H1 (cell line): ENCODE results near the gene TFEC. TPM values are rescaled to one million over a fixed set of nuclear protein-coding genes. Genes with fewer than 3 reads are reported as not detected.

Source experiments
- CTCF ChIA-PET: fragments of 300-600 bp; sonication (Branson Sonifier 250); formaldehyde crosslinking; loops from one replicate; lab custom pipeline; 2021; ENCODE audit not compliant: partially characterized antibody; lab: Charles Lee
- POLR2A ChIA-PET: fragments of 300-600 bp; sonication (Branson Sonifier 250); formaldehyde crosslinking; loops from one replicate; lab custom pipeline; 2021; ENCODE audit warnings: inconsistent platforms; ENCODE audit not compliant: partially characterized antibody; lab: Charles Lee
- DNase-seq, 2 experiments: peaks; one replicate each; pipeline versions ENCODE4 v3.0.0 to v3.0.0-alpha.2; 2010 to 2022; ENCODE audit warnings: low spot score in 2 of 2, low read depth in 1 of 2, mixed read lengths in 1 of 2
- FAIRE-seq: peaks from 2 replicates; lab custom pipeline; 2011; peaks lifted over from hg19 to GRCh38; lab: Jason Lieb, UNC
- H2AFZ ChIP-seq: 2 replicates; pipeline ENCODE4 v1.8.1; 2012; ENCODE audit warnings: low read length, inconsistent platforms
- H2AK5ac ChIP-seq: 2 replicates; pipeline ENCODE4 v1.6.1; 2013; ENCODE audit warnings: low read depth, low read length
- H2BK120ac ChIP-seq: replicated peaks from 2 replicates; pipeline ENCODE3; 2013; ENCODE audit warnings: low read depth, low read length, inconsistent platforms
- H2BK12ac ChIP-seq: 2 replicates; pipeline ENCODE4 v1.6.1; 2013; ENCODE audit warnings: low read depth, low read length
- H2BK15ac ChIP-seq: 2 replicates; pipeline ENCODE4 v1.6.1; 2013; ENCODE audit warnings: low read length
- H2BK20ac ChIP-seq: 2 replicates; pipeline ENCODE4 v1.6.1; 2013; ENCODE audit warnings: low read length
- H2BK5ac ChIP-seq: 2 replicates; pipeline ENCODE4 v1.6.1; 2013; ENCODE audit warnings: low read depth, low read length
- H3K14ac ChIP-seq: 2 replicates; pipeline ENCODE4 v1.6.1; 2013; ENCODE audit warnings: inconsistent platforms; ENCODE audit not compliant: insufficient read length
- H3K18ac ChIP-seq: 2 replicates; pipeline ENCODE4 v1.6.1; 2013; ENCODE audit warnings: low read length; ENCODE audit errors: extremely low read depth
- H3K23ac ChIP-seq: 2 replicates; pipeline ENCODE4 v1.6.1; 2013; ENCODE audit warnings: inconsistent platforms; ENCODE audit not compliant: insufficient read length
- H3K23me2 ChIP-seq: 2 replicates; pipeline ENCODE4 v1.6.1; 2013; ENCODE audit warnings: low read depth, low read length
- H3K27ac ChIP-seq: 2 replicates; pipeline ENCODE4 v1.6.1; 2011; ENCODE audit warnings: low read depth, low read length, inconsistent platforms
- H3K27me3 ChIP-seq, 4 experiments: replicated peaks in 1 of 4; 1 replicate in 1 of 4; 2 replicates in 3 of 4; pipeline versions ENCODE4 v1.6.1 to v1.8.1; 2011 to 2013; ENCODE audit warnings: low read length in 3 of 4, mild to moderate bottlenecking in 3 of 4, inconsistent platforms in 2 of 4, mixed read lengths in 2 of 4, moderate library complexity in 1 of 4; ENCODE audit not compliant: control insufficient read depth in 3 of 4, insufficient read depth in 3 of 4; ENCODE audit errors: extremely low read depth in 1 of 4
- H3K36me3 ChIP-seq, 4 experiments: 2 replicates each; pipeline versions ENCODE4 v1.6.1 to v1.8.1; 2011 to 2013; ENCODE audit warnings: mild to moderate bottlenecking in 4 of 4, low read length in 3 of 4, moderate library complexity in 2 of 4, control low read depth in 1 of 4, inconsistent platforms in 1 of 4; ENCODE audit not compliant: insufficient read depth in 4 of 4, control insufficient read depth in 2 of 4
- H3K4ac ChIP-seq: replicated peaks from 2 replicates; pipeline ENCODE3; 2013; ENCODE audit warnings: low read length, low read depth, mixed read lengths, inconsistent platforms; ENCODE audit not compliant: insufficient read length
- H3K4me1 ChIP-seq, 4 experiments: replicated peaks in 1 of 4; 1 replicate in 1 of 4; 2 replicates in 3 of 4; pipeline versions ENCODE4 v1.6.1 to v1.8.1; 2011 to 2013; ENCODE audit warnings: low read length in 3 of 4, inconsistent platforms in 2 of 4, mixed read lengths in 1 of 4; ENCODE audit not compliant: insufficient read depth in 4 of 4, control insufficient read depth in 3 of 4
- H3K4me2 ChIP-seq, 2 experiments: 2 replicates each; pipeline versions ENCODE4 v1.6.1 to v1.8.1; 2011 to 2013; ENCODE audit warnings: low read depth in 2 of 2, low read length in 2 of 2, control low read depth in 1 of 2, inconsistent platforms in 1 of 2, mild to moderate bottlenecking in 1 of 2; ENCODE audit not compliant: insufficient read depth in 1 of 2
- H3K4me3 ChIP-seq, 4 experiments: fragments of 200-600, 300-600 bp in 1 of 4; sonication (generic), shearing (Covaris generic), sonication (Bioruptor Twin) in 1 of 4; 2 replicates each; pipeline versions ENCODE4 v1.5.1 to v1.8.1; 2011 to 2016; ENCODE audit warnings: low read length in 4 of 4, low read depth in 3 of 4, control low read depth in 2 of 4, inconsistent platforms in 2 of 4, mild to moderate bottlenecking in 2 of 4, mixed read lengths in 1 of 4, moderate library complexity in 1 of 4; ENCODE audit not compliant: insufficient read depth in 2 of 4; ENCODE audit errors: extremely low read depth in 1 of 4
- H3K56ac ChIP-seq: replicated peaks from 2 replicates; pipeline ENCODE3; 2013; ENCODE audit warnings: low read depth, mild to moderate bottlenecking, mixed read lengths, low read length, inconsistent platforms; ENCODE audit not compliant: insufficient read length
- H3K79me1 ChIP-seq: 2 replicates; pipeline ENCODE4 v1.6.1; 2013; ENCODE audit warnings: low read depth, low read length, control low read depth
- H3K79me2 ChIP-seq, 2 experiments: 2 replicates each; pipeline versions ENCODE4 v1.6.1 to v1.8.1; 2012 to 2013; ENCODE audit warnings: low read length in 2 of 2, mild to moderate bottlenecking in 2 of 2, inconsistent platforms in 1 of 2; ENCODE audit not compliant: insufficient read depth in 2 of 2, control insufficient read depth in 1 of 2
- H3K9ac ChIP-seq, 4 experiments: replicated peaks in 1 of 4; 1 replicate in 1 of 4; 2 replicates in 3 of 4; pipeline versions ENCODE4 v1.6.1 to v1.8.1; 2011 to 2013; ENCODE audit warnings: low read depth in 3 of 4, low read length in 3 of 4, control low read depth in 2 of 4, mild to moderate bottlenecking in 2 of 4, moderate library complexity in 2 of 4, inconsistent platforms in 1 of 4; ENCODE audit errors: extremely low read depth in 1 of 4
- H3K9me3 ChIP-seq, 2 experiments: 2 replicates each; pipeline versions ENCODE4 v1.6.1 to v1.8.1; 2012 to 2013; ENCODE audit warnings: mild to moderate bottlenecking in 2 of 2, moderate library complexity in 2 of 2, control low read depth in 1 of 2, inconsistent platforms in 1 of 2, low read depth in 1 of 2, low read length in 1 of 2, mixed read lengths in 1 of 2; ENCODE audit not compliant: insufficient read depth in 2 of 2
- H4K20me1 ChIP-seq, 2 experiments: replicated peaks in 1 of 2; 2 replicates each; pipeline versions ENCODE3 to v1.8.1; 2011 to 2013; ENCODE audit warnings: inconsistent platforms in 2 of 2, low read length in 2 of 2, mild to moderate bottlenecking in 1 of 2; ENCODE audit not compliant: insufficient read depth in 2 of 2, control insufficient read depth in 1 of 2
- H4K5ac ChIP-seq: 2 replicates; pipeline ENCODE4 v1.6.1; 2013; ENCODE audit warnings: low read length, low read depth, mixed read lengths, inconsistent platforms; ENCODE audit not compliant: insufficient read length
- H4K8ac ChIP-seq: 2 replicates; pipeline ENCODE4 v1.8.0; 2013; ENCODE audit warnings: mild to moderate bottlenecking, moderate library complexity, low read length, inconsistent platforms; ENCODE audit not compliant: insufficient read depth; ENCODE audit errors: extremely low read depth
- H4K91ac ChIP-seq: replicated peaks from 2 replicates; pipeline ENCODE3; 2013; ENCODE audit warnings: low read length, mixed read lengths, inconsistent platforms; ENCODE audit not compliant: insufficient read length
- ATF3 ChIP-seq: IDR thresholded peaks from 2 replicates; pipeline ENCODE4 v1.6.1; 2011; ENCODE audit warnings: low read depth, mild to moderate bottlenecking, low read length; ENCODE audit not compliant: insufficient read depth
- BCL11A ChIP-seq, 2 experiments: IDR thresholded peaks; one replicate each; pipeline ENCODE4 v1.6.1; 2011; ENCODE audit warnings: low read depth in 2 of 2, low read length in 2 of 2, mild to moderate bottlenecking in 2 of 2
- BRCA1 ChIP-seq: IDR thresholded peaks from 2 replicates; pipeline ENCODE4 v1.6.1; 2012; ENCODE audit warnings: low read depth, low read length, improper control_type of control experiment
- CHD1 ChIP-seq: IDR thresholded peaks from 2 replicates; pipeline ENCODE4 v1.6.1; 2012; ENCODE audit warnings: low read depth, low read length, improper control_type of control experiment
- CHD2 ChIP-seq: IDR thresholded peaks from 2 replicates; pipeline ENCODE4 v1.6.1; 2012; ENCODE audit warnings: low read length, improper control_type of control experiment
- CTBP2 ChIP-seq: IDR thresholded peaks from 2 replicates; pipeline ENCODE4 v1.7.0; 2011; ENCODE audit warnings: borderline replicate concordance, mild to moderate bottlenecking, moderate library complexity, mixed read lengths, low read length; ENCODE audit not compliant: insufficient read depth, insufficient read length
- EZH2 ChIP-seq: fragments of 200-600 bp; sonication (generic); IDR thresholded peaks from 2 replicates; pipeline ENCODE4 v1.7.1; 2012; ENCODE audit warnings: low read depth, mild to moderate bottlenecking, moderate library complexity, low read length, inconsistent platforms; ENCODE audit not compliant: severe bottlenecking
- KDM4A ChIP-seq: IDR thresholded peaks from one replicate; pipeline ENCODE4 v1.7.1; 2012; ENCODE audit warnings: low read depth, mild to moderate bottlenecking, moderate library complexity, low read length, inconsistent platforms; ENCODE audit not compliant: severe bottlenecking
- MAFK ChIP-seq: IDR thresholded peaks from 2 replicates; pipeline ENCODE4 v1.6.1; 2012; ENCODE audit warnings: low read depth, mild to moderate bottlenecking, improper control_type of control experiment, low read length
- PHF8 ChIP-seq: fragments of 200-600 bp; sonication (generic); conservative IDR thresholded peaks from 2 replicates; pipeline ENCODE4 v1.7.1; 2012; ENCODE audit warnings: low read depth, mild to moderate bottlenecking, inconsistent platforms, low read length, moderate library complexity
- POLR2AphosphoS5 ChIP-seq: IDR thresholded peaks from 2 replicates; pipeline ENCODE4 v1.6.1; 2011; ENCODE audit warnings: low read depth, low read length
- SAP30 ChIP-seq: fragments of 300-600 bp; sonication (generic); IDR thresholded peaks from 2 replicates; pipeline ENCODE4 v1.7.1; 2012; ENCODE audit warnings: low read length, moderate library complexity, mild to moderate bottlenecking, inconsistent platforms; ENCODE audit not compliant: insufficient read depth, insufficient replicate concordance
- SIRT6 ChIP-seq: IDR thresholded peaks from one replicate; pipeline ENCODE4 v1.7.1; 2012; ENCODE audit warnings: low read length, inconsistent platforms
- SRF ChIP-seq: IDR thresholded peaks from 2 replicates; pipeline ENCODE4 v1.6.1; 2011; ENCODE audit warnings: mild to moderate bottlenecking, low read depth, low read length, moderate library complexity
- SUZ12 ChIP-seq: fragments of 200-600 bp; sonication (generic); IDR thresholded peaks from 2 replicates; pipeline ENCODE4 v1.6.1; 2012; ENCODE audit warnings: mild to moderate bottlenecking, inconsistent platforms, low read length, moderate library complexity, mixed read lengths
- WGBS, 2 experiments: shearing (Covaris generic) in 1 of 2; methylation state at CpG; one replicate each; pipeline versions ENCODE4 v1.1.6 to v1.1.7; 2013 to 2015; ENCODE audit warnings: low lambda C conversion rate in 2 of 2, mixed read lengths in 2 of 2, inconsistent platforms in 1 of 2, low coverage in 1 of 2, missing lambda C conversion rate in 1 of 2; ENCODE audit not compliant: insufficient replicate concordance in 2 of 2, insufficient coverage in 1 of 2, insufficient read length in 1 of 2; ENCODE audit errors: extremely low coverage in 1 of 2, missing lambda C conversion rate in 1 of 2; 5-methylcytosine and 5-hydroxymethylcytosine counted together
- polyA plus RNA-seq, 7 experiments: library from polyadenylated mRNA; depleted of rRNA in 3 of 7; stranded (reverse) in 5 of 7; unstranded in 2 of 7; fragments of >200 nt in 5 of 7; fragments of 200-250 nt in 2 of 7; gene quantifications; 1 replicate in 5 of 7; 2 replicates in 1 of 7; 4 replicates in 1 of 7; pipeline versions ENCODE4 v1.2.1 to v1.2.3, GENCODE V29; 2011 to 2013; ENCODE audit warnings: missing spikeins in 2 of 7, mixed read lengths in 2 of 7
- total RNA-seq: library from RNA; stranded (reverse); fragmentation: NEBNext Ultra II Directional; extraction: Animal tissue kit (Norgen Biotek cat#: 25700); gene quantifications from 2 replicates; pipeline ENCODE4 v1.2.1, GENCODE V29; 2021

The TFEC gene
- total and polyA plus RNA-seq, 2 of the 8 experiments (the other 6 are each of a cell fraction or from before 2014, with no cell fraction given), result not detected

GRCh38 chr7:116028787-116029186, 1.8 kb downstream of the TFEC start:
- Histone ChIP-seq H3K18ac (no peak overlapping the region), H3K14ac (no peak overlapping the region), H2AFZ (no peak overlapping the region), H3K4ac (no peak overlapping the region), H3K27me3 (no peaks in the 10 kb centered on the region), H3K9ac (no peak overlapping the region), H3K56ac (no peak overlapping the region), H2AK5ac (no peak overlapping the region), H3K4me3 (no peak overlapping the region), H3K79me2 (no peaks in the 10 kb centered on the region), H4K5ac (no peak overlapping the region), H3K4me1 (no peaks in the 10 kb centered on the region), H3K23me2 (no peaks in the 10 kb centered on the region), H2BK5ac (no peak overlapping the region), H3K4me2 (no peak overlapping the region), H3K9me3 (no peaks in the 10 kb centered on the region), H4K91ac (no peak overlapping the region), H2BK12ac (no peak overlapping the region), H3K23ac (no peak overlapping the region), H4K20me1 (no peaks in the 10 kb centered on the region), H3K79me1 (no peaks in the 10 kb centered on the region), H3K27ac (no peak overlapping the region), H2BK120ac (no peak overlapping the region), H3K36me3 (no peaks in the 10 kb centered on the region), H2BK20ac (no peak overlapping the region), H2BK15ac (no peak overlapping the region), H4K8ac (no peak overlapping the region)
- ChIA-PET POLR2A (no interaction called here), CTCF (interaction anchor here (1.2 to 1.5 kb wide), 2 partner anchors 10 to 177 kb away, joined by 3 read pairs; no protein-coding TSS in a partner anchor)
- WGBS, 2 experiments, result 91% methylated on average over 2 of the region's 2 CpGs; no CpG with 5 or more reads in 1 of the 2 experiments
- FAIRE-seq (no peak), DNase-seq (no peak)
- TF ChIP-seq EZH2 (no peak), PHF8 (no peak), CHD2 (no peak), KDM4A (no peak), SAP30 (no peak), SRF (no peak), CHD1 (no peak), BCL11A (IDR thresholded peaks at IDR 0.05; ENCODE audit: low read depth in 2 of 2, low read length in 2 of 2) (no peak), BRCA1 (no peak), POLR2AphosphoS5 (no peak), ATF3 (no peak), CTBP2 (no peak), MAFK (no peak), SIRT6 (no peak), SUZ12 (no peak)
